Nephron (organoid): ENCODE measurements around the gene DCP1B.

Source experiments
- H3K27ac Mint-ChIP-seq, 3 experiments: 2 replicates each; pipeline ENCODE4 v1.8.0; 2020; ENCODE audit warnings: mixed read lengths in 3 of 3, mild to moderate bottlenecking in 2 of 3, moderate library complexity in 1 of 3
- H3K27me3 Mint-ChIP-seq: 2 replicates; pipeline ENCODE4 v1.8.0; 2021; ENCODE audit warnings: low read depth, mild to moderate bottlenecking, moderate library complexity, mixed read lengths
- H3K36me3 Mint-ChIP-seq: 2 replicates; pipeline ENCODE4 v1.8.0; 2020; ENCODE audit warnings: low read depth, mixed read lengths
- H3K4me1 Mint-ChIP-seq: 2 replicates; pipeline ENCODE4 v1.8.0; 2020; ENCODE audit warnings: mixed read lengths
- H3K4me3 Mint-ChIP-seq, 3 experiments: 2 replicates each; pipeline ENCODE4 v1.8.0; 2020; ENCODE audit warnings: mild to moderate bottlenecking in 3 of 3, mixed read lengths in 3 of 3, moderate library complexity in 2 of 3
- H3K9me3 Mint-ChIP-seq: 2 replicates; pipeline ENCODE4 v1.8.0; 2020; ENCODE audit warnings: mixed read lengths
- CTCF ChIP-seq, 3 experiments: fragments of 200-600 bp; sonication (generic); IDR thresholded peaks; one replicate each; pipeline ENCODE4 v1.5.0; 2021; ENCODE audit warnings: antibody characterized with exemption in 3 of 3; ENCODE audit not compliant: unreplicated experiment in 3 of 3

Gene DCP1B

GRCh38 chr12:1908758-1909157, 95.5 kb downstream of the DCP1B start:
- H3K4me1 Mint-ChIP-seq, result peaks cover 4% of the 10 kb centered on the region
- H3K36me3 Mint-ChIP-seq, result peaks cover 10% of the 10 kb centered on the region
- TF ChIP-seq CTCF (IDR thresholded peaks at IDR 0.05; ENCODE audit: unreplicated experiment in 3 of 3), result no peak
- H3K4me3 Mint-ChIP-seq, result no peak overlapping the region
- H3K27ac Mint-ChIP-seq, result no peak overlapping the region
- peaks cover 23% of the 10 kb centered on the region for H3K9me3 Mint-ChIP-seq
- no peaks in the 10 kb centered on the region for H3K27me3 Mint-ChIP-seq

GRCh38 chr12:1907652-1908611, 96.3 kb downstream of the DCP1B start:
- peaks cover 31% of the 10 kb centered on the region for H3K9me3 Mint-ChIP-seq
- peaks cover 13% of the 10 kb centered on the region for H3K36me3 Mint-ChIP-seq
- no peaks in the 10 kb centered on the region for H3K27me3 Mint-ChIP-seq
- H3K27ac Mint-ChIP-seq, result no peak overlapping the region
- H3K4me1 Mint-ChIP-seq, result no peaks in the 10 kb centered on the region
- no peak for TF ChIP-seq CTCF (IDR thresholded peaks at IDR 0.05; ENCODE audit: unreplicated experiment in 3 of 3)
- no peak overlapping the region for H3K4me3 Mint-ChIP-seq

GRCh38 chr12:1906579-1906978, 97.7 kb downstream of the DCP1B start:
- Mint-ChIP-seq H3K36me3 (peaks cover 18% of the 10 kb centered on the region), H3K4me1 (no peaks in the 10 kb centered on the region), H3K27ac (no peak overlapping the region), H3K4me3 (no peak overlapping the region), H3K27me3 (no peaks in the 10 kb centered on the region), H3K9me3 (peaks cover 45% of the 10 kb centered on the region)
- no peak for TF ChIP-seq CTCF (IDR thresholded peaks at IDR 0.05; ENCODE audit: unreplicated experiment in 3 of 3)

GRCh38 chr12:1904875-1905274, 99.4 kb downstream of the DCP1B start:
- H3K27ac Mint-ChIP-seq, result no peak overlapping the region
- no peak for TF ChIP-seq CTCF (IDR thresholded peaks at IDR 0.05; ENCODE audit: unreplicated experiment in 3 of 3)

GRCh38 chr12:1896964-1897363, 107.3 kb downstream of the DCP1B start:
- Mint-ChIP-seq H3K27me3 (peaks cover 4% of the 10 kb centered on the region), H3K4me3 (no peak overlapping the region), H3K4me1 (no peaks in the 10 kb centered on the region), H3K27ac (no peak overlapping the region), H3K9me3 (peaks cover 37% of the 10 kb centered on the region), H3K36me3 (no peaks in the 10 kb centered on the region)
- no peak for TF ChIP-seq CTCF (IDR thresholded peaks at IDR 0.05; ENCODE audit: unreplicated experiment in 3 of 3)

More at GRCh38 chr12:1904875-1905274, 99.4 kb downstream of the DCP1B start:
- Mint-ChIP-seq H3K36me3 (peaks cover 18% of the 10 kb centered on the region), H3K4me1 (no peaks in the 10 kb centered on the region), H3K27me3 (no peaks in the 10 kb centered on the region), H3K4me3 (no peak overlapping the region), H3K9me3 (peaks cover 52% of the 10 kb centered on the region)
